Left colon (tissue), 2 donors: ENCODE measurements around the gene ANKRD53. TPM values are rescaled to one million over a fixed set of nuclear protein-coding genes. Genes with fewer than 3 reads are reported as not detected.
"Not testable (repeated sequence)": the region's sequence is repeated elsewhere in the genome, so short reads cannot be mapped to it uniquely, and the experiment has no call there.

Source experiments
- ATAC-seq: fragments of 200-7000 bp; cut with Tn5 transposase; one replicate; pipeline ENCODE4 v1.9.1; 2020; ENCODE audit warnings: mild to moderate bottlenecking, moderate library complexity
- DNase-seq, 2 donors: peaks; one replicate each; pipeline ENCODE4 v3.0.0-alpha.2; 2020
- intact Hi-C, 2 donors: fragments of 100-400 bp; cut with DNase I in 1 of 2; cut with micrococcal nuclease in 1 of 2; formaldehyde crosslinking; loops; one replicate each; pipeline versions ENCODE4 v1.11.2 to v1.14.0; 2022; cut with DNase I, micrococcal nuclease
- total RNA-seq, 2 donors: library from RNA; stranded (reverse); fragmentation: NEBNext Ultra II Directional; extraction: Animal tissue kit (Norgen Biotek cat#: 25700); gene quantifications; one replicate each; pipeline ENCODE4 v1.2.1, GENCODE V29; 2021
- donor health status: DM: no; HTN: no; CAD: no.
- donor health status: DM: yes; HTN: yes; CAD: no.

The ANKRD53 gene
- total RNA-seq, 2 donors from 2014 or later: 0.61 to 0.70 TPM

DNA sequence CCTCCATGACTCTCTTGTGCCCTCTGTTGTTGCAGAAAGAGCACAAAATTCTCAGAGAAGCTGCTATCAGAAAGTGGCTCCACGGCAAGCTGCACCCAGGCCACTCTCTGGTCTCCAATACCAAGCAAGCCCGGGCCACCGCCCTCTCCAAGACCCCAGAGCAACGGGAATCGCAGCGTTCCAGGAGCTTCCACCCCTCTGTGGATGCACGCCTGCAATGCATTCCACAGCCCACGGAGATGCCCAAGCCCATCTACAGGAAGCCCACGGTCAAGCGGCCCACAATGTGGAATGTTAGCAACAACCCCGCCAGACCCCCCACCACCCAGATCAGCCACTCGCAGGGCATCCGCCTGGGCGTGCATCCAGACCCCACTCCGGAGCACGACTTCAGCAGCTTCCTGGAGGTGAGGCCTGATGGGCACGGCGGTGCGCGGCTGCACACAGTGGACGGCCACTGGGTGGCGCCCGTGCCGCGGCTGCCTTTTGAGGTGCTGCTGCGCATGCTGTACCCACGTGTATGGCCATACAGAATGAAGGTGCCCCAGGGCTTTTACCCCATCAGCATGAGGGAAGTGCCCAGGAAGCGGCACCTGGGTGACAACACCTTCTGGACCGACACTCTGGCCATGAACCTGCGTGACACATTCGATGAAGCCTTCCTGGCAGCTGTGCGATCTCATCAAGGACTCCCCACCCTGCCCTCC lies 6.3 kb downstream of the ANKRD53 start:
- intact Hi-C loops: no loop called here
- peak; percentile 65 to 81 for DNase-seq
- ATAC-seq: peak; percentile 96

DNA sequence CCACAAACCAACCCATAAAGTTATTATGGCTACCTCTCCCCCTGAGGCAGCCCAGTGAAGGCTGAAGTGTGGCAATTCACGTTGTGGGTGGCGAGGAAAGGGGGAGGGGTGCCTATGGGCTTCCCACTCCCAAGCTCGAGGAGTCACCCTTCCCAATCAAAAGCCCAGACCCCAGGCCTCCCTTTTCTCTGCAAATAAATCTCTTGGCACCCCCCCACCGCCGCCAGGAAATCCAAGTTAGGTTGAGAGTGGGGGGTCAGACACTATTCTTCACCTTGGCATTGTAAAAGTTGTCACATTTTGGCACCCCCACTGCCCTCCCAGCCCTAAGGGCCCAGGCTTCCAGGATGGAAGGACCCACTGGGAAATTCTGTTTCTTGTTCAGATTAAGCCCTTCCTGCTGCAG lies 6.9 kb downstream of the ANKRD53 start:
- no peak for ATAC-seq
- intact Hi-C loops: no loop called here
- DNase-seq: no peak

DNA sequence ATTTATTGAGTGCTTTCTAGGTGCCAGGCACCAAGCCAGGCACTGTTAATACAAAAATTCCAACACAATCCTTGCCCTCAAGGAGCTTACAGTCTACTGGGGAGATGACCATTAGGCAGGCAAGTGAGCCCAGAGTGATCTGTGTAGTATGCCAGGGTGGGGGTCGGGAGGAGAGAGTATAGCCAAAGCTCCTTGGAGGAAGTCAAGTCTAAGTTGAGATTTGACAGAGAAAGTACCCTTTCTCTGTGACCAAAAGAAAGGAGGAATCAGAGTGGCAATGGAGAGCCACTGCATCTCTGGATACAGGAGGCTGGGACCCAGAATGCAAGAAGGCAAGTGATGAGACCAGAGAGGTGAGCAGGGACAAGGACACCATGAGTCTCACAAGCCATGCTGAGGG lies 7.5 kb downstream of the ANKRD53 start:
- ATAC-seq: no peak
- intact Hi-C loops: no loop called here
- peak in 1 of 2 donors; percentile 13 for DNase-seq

DNA sequence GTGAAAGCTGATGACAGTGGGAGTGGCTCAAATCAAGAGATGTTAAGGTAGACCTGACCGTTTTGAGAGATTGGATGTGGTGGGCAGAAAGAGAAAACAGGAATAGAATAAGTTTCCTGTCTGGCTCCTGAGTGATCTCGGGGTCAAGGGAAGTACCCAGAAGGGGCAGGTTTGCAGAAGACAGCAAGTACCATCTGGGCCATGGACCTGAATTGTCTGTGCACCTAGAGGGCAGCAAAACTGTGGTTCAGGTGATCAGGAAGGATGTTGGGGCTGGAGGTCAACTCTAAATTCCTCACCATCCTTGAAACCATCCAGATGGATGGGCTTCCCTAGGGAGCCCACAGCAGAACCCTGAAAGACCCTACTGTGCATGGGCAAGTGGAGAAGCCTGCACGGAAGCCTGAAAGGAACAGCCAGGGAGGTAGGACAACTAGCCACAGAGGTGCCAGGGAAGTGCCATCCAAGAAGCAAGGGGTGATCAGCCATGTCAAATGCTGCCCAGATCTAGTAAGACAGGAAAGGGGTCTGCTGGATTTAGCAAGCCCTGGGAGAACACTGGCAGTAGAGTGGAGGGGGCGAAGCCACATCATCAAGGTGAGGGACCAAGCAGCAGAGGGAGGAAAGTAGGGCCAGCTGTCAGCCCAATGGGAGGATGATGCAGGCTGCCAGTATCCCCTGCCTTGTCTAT lies 8.2 kb downstream of the ANKRD53 start:
- DNase-seq: peak in 1 of 2 donors; percentile 16
- no peak for ATAC-seq
- intact Hi-C loops: no loop called here

DNA sequence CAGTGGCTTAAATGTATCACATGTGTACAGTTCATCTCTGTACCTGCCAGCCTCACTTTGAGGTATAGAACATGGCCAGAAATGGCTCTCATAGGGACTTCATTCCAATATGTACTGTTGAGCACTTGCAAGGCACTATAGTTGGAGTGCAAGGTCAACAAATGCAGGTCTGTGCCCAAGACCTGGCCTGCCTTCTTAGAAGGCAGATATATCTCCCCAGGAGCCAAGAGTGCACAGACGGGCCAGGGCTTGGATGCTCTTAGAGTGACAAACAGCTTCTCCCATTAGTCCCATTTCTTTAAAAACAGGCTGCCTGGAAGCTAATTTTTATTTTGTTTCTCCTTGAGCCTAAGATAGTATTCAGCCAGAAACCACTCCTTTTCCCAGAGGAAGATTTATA lies 9.0 kb downstream of the ANKRD53 start:
- ATAC-seq (no peak), DNase-seq (no peak)
- intact Hi-C loops: no loop called here

DNA sequence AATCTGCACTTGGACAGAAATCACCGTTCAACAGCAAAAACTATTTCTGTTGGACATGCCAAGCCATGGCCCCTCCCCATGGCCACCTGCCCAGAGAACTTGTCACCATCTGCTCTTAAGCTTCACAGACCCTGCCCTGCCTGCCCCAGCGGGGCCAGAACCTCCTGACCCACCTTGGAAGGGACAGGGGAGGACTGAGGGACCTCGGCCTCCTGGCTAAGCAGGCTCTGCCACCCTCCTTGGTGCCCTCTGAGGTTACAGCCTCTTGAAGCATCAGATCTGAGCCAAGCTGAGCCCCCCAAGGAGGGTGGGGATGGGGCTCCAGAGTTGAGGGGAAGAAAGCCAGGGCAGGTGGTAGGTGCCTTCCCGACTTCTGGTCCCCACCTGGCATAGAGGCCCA lies 9.7 kb downstream of the ANKRD53 start:
- no peak for ATAC-seq
- intact Hi-C loops: no loop called here
- peak in 1 of 2 donors; percentile 17 for DNase-seq

DNA sequence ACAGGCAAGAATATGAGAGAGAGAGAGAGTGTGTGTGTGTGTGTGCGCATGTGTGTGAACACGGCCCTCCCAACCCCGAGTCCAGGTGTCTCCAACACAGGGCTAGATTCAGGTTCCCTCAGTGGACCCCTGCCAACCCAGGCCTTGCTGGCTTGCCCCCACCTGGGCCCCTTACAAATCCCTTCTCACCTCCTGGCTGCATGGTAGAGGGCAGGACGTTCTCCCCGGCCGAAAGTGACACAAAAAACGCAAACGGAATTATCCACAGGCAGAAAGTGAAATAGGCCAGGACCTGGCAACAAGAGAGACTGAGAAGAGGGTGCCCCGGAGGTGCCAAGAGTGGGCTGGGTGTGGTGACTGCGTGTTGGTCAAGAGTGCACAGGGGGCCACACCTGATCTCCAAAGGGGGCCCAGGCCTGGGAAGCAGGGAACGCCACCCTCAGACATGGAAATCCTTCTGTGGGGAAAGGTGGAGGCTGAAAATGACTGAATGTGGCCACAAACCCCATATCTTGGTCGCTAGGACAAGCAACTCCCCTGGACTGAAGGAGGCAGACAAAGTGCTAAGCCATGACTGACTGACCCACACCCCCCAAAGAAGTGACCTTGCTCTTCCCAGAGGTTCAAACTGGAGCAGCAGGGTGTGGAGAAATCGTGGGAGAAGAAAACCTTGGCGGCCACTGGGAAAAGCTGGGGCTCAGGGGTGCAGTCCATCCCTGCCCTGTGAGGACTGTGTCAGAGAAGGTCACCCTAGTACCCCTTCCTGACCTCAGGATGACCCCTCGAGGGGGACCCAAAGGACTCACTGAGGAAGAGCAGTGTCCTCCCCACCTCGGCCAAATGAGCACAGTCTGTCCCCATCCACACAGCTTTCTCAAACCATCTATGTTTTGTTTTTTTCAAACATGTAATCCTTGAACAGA lies 10.6 kb downstream of the ANKRD53 start:
- intact Hi-C loops: no loop called here

DNA sequence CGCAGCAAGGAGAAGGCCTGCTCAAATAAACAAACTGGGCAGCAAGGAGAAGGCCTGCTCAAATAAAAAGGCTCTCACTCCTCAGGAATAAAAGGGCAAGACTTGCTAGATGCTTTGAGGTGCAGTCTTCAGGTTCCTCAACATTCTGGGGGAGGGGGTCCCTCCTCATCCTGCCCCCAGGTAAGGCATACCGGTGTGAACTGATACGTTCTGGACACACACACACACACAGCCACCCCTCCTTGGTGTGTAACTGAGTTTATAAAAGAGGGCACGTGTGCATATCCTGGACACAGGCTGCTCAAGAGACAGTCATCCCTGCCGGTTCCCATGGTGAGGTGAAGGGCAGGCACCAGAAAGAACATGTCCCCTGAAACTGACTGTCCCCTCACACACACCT lies 11.8 kb downstream of the ANKRD53 start:
- intact Hi-C loops: no loop called here
- DNase-seq (no peak), ATAC-seq (no peak)

More for the DNA sequence above, 10.6 kb downstream of the ANKRD53 start:
- ATAC-seq (no peak), DNase-seq (no peak)

DNA sequence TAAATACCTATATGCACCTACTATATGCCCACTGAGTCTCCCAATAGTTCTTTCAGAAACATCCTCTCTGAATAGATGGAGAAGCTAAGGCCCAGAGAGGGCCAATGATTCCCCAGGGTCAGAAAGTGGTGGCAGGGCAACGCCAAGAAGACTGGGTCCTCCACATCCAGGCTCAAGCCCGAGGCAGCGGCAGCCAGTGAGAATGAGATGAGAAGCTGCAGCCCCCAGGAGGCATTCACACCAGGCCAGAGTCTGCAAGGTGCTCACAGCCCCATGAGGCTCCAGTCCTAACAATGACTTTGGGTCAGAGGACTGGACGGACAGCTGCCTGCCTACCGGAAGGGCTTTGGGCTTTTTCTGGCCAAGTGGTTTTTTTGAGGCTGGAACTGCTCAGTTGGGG lies 12.7 kb downstream of the ANKRD53 start:
- intact Hi-C loops: no loop called here
- no peak for ATAC-seq
- no peak for DNase-seq

DNA sequence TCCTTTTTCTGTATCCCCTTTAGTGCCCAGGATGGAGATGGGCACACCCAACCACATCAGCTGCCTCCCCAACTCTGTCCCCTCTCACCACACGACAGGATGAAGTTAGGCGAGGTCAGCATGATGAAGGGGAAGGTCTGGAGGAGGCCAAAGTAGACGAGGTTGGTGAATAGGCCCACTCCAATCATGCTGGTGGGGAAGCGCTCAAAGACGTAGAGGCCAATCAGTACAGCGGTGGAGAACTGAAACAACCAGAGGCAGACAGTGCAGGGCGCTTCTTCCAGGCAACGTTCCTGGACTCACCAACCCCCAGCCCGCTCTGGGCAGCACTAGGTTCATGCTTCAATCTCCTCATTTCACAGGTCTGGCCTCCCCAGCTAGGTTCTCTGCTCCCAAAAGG lies 13.3 kb downstream of the ANKRD53 start:
- intact Hi-C loops: no loop called here
- no peak for ATAC-seq
- DNase-seq: no peak

DNA sequence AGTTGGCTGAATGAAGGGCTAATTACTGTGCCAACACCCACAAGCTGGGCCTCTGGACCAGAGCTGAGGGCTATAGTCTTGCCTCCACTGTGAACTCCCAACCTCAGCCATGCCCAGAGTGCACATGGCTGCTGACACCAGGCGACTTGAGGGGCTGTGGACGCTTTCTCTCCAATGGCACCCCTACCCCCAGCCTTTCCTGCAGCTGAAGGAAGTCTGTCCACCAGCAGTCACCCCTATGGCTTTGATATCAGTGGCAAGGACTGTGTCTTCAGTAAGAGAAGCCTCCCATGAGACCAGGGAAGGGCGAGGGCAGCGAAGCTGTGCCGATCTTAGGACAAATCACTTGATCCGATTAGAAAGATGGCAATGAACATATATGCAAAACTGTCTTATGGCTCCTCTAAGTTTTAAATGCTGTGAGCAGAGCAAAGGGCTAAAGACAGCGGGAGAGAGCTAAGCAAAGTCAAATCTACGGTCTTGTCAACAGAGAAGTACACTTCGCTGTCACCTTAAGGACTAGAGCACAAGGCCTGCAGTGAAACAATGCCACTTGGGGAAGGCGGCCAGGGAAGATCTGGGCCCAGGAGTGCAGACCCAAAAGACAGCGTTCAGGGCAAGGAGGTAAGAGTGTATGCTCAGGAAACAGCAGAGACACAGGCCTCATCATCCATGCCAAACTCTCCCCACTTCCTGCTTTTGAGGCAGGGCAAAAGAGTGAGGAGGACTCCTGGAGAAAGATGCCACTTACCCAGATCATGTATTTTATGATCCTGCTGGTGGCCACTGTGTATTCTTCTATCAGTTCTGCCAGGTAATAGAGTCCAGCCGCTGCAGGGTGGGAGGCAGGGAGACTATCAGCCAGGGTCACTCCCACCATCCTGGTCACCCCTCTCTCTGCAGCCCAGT lies 14.8 kb downstream of the ANKRD53 start:
- intact Hi-C loops: no loop called here
- ATAC-seq: no peak
- peak in 1 of 2 donors; percentile 15 for DNase-seq

DNA sequence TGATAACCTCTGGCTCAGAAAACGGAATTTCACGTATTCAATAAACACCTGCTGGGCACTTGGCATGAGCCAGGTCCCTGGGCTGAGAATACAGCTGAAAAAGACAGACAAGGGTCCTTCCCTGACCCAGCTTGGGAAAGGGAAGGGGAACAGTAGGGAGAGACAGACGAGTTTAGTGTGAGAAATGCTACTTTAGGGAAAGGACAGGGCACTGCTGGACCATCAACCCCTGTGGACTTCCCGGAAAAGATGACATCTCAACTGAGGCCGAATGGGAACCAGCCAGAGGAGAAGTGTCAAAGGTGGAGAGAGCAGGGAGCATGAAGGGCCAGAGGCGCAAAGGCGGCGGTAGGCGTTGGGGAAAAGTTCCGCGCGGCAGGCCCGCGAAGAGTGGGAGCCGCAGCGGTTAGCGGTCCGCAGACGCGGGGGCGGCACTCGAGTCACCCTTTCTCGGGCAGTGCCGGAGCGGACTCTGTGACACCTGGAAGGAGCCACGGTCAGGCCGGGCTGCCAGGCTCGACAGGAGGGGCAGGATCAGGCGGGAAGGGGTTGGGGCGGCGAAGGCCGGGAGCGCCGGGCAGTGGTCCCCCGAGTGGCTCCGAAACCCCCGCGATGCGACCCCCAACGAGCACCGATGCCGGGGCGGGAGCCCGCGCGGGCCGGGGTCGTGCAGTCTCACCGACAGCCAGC lies 15.7 kb downstream of the ANKRD53 start:
- peak; percentile 39 for ATAC-seq

DNA sequence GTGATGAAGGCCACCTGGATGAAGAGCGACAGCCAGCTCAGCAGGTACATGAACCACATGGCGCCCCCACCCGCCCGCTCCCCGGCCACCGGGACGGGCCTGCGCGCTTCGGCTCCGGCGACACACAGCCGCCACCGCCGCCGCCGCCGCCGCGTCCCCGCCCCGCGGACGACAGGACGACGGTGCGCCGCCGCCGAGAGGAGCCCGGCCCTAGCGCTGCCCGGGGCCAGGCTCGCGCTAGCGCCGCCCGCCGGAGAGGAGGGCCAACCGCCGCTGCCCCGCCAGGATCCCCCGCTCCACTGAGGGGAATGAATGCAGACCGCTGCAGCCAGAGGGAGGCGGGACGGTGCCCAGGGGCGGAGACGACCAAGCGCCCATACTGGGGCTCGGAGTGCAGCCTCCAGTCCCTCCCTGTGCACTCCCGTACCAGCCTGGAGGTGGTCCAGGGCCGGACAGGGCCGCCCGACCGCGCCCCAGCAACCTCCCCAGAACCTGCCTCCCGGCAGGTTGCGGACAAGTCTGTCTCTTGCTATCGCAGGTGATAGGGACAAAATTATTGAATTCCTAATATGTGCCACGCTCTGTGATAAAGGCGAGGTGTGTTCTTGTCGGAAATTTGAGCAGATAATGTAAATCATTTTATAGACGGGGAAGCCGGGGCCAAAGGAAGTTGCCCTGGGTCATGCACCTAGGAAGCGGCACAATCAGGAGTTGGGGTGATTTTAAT lies 16.4 kb downstream of the ANKRD53 start, which contains the start of gene TEX261:
TSS of gene TEX261 (minus strand) at position 175 of the 727 bp plus-strand sequence. CDS start at position 59, 116 bp downstream.
- intact Hi-C loops: no loop called here
- DNase-seq (peak; percentile 89 to 91), ATAC-seq (peak; percentile 96)

More for the DNA sequence above, 15.7 kb downstream of the ANKRD53 start:
- peak in 1 of 2 donors; percentile 56 for DNase-seq
- intact Hi-C loops: no loop called here

DNA sequence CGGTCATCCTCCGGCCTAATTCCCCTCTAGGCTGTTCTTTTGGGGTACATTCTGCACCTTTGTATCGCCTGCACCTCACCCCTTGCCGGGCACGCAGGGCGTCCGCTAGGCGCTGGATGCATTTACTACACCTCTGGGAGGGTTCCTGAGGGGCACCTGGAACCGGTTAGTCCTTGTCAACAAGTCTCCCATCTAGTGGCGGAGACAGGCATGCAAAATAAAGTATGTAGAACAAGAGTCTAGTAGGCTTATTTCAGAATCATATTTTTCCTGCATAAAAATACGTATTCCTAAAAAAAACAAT lies 16.9 kb downstream of the ANKRD53 start:
- intact Hi-C loops: no loop called here
- peak; percentile 62 for ATAC-seq
- DNase-seq: peak; percentile 52 to 71

DNA sequence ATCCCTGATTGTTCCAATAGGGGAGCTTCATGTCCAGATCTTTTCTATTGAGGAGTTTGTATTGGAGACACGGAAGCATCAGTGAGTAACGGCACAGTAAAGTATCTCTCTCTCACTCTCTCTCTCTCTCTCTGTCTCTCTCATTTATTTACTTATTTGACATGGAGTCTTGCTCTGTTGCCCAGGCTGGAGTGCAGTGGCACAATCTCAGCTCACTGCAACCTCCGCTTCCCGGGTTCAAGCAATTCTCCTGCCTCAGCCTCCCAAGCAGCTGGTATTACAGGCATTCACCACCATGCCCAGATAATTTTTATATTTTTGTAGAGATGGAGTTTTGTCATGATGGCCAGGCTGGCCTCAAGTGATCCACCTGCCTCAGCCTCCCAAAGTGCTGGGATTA lies 20.5 kb downstream of the ANKRD53 start:
- DNase-seq, ATAC-seq, intact Hi-C loops: not testable (repeated sequence)

DNA sequence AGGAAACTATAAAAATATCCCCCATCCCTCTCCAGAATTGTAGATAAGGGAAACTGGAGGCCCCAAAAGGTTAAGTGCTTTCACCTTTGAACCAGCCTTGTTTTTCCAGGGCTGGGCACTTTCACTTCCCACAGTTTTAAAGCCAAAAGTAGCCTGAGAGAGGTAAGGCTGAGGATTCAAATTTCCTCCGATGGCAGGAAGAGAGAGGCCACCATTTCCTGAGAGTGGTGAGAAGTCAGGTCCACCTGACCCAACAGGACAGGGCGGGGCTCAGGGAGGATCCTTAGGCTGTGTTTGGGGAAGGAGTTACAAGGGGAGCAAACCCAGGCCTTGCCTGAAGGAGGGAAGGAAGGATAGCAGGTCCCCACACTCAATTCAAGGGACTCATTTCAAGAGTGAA lies 20.9 kb downstream of the ANKRD53 start:
- intact Hi-C loops: no loop called here
- no peak for ATAC-seq
- peak in 1 of 2 donors; percentile 23 for DNase-seq

DNA sequence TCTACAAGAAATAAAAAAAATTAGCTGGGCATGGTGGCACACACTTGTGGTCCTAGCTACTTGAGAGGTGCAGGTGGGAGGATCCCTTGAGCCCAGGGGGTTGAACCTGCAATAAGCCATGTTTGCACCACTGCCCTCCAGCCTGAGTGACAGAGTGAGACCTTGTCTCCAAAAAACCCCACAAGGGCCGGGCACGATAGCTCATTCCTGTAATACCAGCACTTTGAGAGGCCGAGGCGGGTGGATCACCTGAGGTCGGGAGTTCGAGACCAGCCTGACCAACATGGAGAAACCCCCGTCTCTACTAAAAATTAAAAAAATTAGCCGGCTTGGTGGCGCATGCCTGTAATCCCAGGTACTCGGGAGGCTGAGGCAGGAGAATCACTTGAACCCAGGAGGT lies 21.5 kb downstream of the ANKRD53 start:
- ATAC-seq, intact Hi-C loops: not testable (repeated sequence)
- DNase-seq: peak in 1 of 2 donors; percentile 16
